Thoracic aorta (tissue), 2 donors: Measurements from ENCODE around the gene BUD31. TPM values are rescaled to one million over a fixed set of nuclear protein-coding genes. Genes with fewer than 3 reads are reported as not detected.

Experiments used
- ATAC-seq: fragments of 150-250 bp; one replicate; pipeline ENCODE4 v1.8.0; 2017; ENCODE audit warnings: low read depth; ENCODE audit not compliant: insufficient number of reproducible peaks, low FRiP score
- DNase-seq: peaks from one replicate; pipeline ENCODE4 v3.0.0-alpha.2; 2020; ENCODE audit warnings: low spot score
- H3K27ac ChIP-seq, 2 donors: fragments of 200-600 bp; sonication (generic); 1 replicate in 1 of 2; 2 replicates in 1 of 2; pipeline ENCODE4 v1.5.1; 2016; ENCODE audit warnings: mild to moderate bottlenecking in 2 of 2, moderate library complexity in 2 of 2
- H3K27me3 ChIP-seq: fragments of 200-600 bp; sonication (generic); replicated peaks from 2 replicates; pipeline ENCODE4 v1.6.0; 2016; ENCODE audit warnings: mild to moderate bottlenecking; ENCODE audit not compliant: insufficient read depth
- H3K36me3 ChIP-seq: fragments of 200-600 bp; sonication (generic); one replicate; pipeline ENCODE4 v1.5.1; 2016
- H3K4me1 ChIP-seq, 2 donors: fragments of 200-600 bp; sonication (generic); 1 replicate in 1 of 2; 2 replicates in 1 of 2; pipeline versions ENCODE4 v1.5.1 to v1.6.0; 2016; ENCODE audit warnings: low read depth in 2 of 2, mild to moderate bottlenecking in 1 of 2; ENCODE audit not compliant: control insufficient read depth in 1 of 2
- H3K4me3 ChIP-seq: fragments of 200-600 bp; sonication (generic); 2 replicates; pipeline ENCODE4 v1.5.1; 2016; ENCODE audit warnings: mild to moderate bottlenecking
- H3K9me3 ChIP-seq: fragments of 200-600 bp; sonication (generic); 2 replicates; pipeline ENCODE4 v1.5.1; 2016
- total RNA-seq, 2 donors: library from RNA; depleted of rRNA; stranded (reverse); fragments of >200 nt; gene quantifications; one replicate each; pipeline versions ENCODE4 v1.1.0 to v1.2.3, GENCODE V29; 2016
- TF ChIP-seq, protein P1 (sequence below): fragments of 200-600 bp; sonication (generic); IDR thresholded peaks from one replicate; pipeline ENCODE4 v1.5.1; 2019; ENCODE audit warnings: antibody characterized with exemption

The BUD31 gene
- total RNA-seq, 2 donors from 2014 or later: 52.3 to 78.1 TPM

DNA sequence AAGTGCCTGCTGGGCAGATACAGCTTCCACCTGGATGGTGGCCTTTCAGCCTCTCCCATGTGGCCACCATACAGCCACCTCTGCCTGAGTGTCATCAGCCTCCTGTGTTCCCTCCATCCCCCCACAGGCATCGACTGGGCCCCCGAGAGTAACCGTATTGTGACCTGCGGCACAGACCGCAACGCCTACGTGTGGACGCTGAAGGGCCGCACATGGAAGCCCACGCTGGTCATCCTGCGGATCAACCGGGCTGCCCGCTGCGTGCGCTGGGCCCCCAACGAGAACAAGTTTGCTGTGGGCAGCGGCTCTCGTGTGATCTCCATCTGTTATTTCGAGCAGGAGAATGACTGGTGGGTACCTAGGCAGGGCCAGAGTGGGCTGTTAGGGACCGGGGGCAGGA is 20.9 kb upstream of the BUD31 start:
- DNase-seq: no peak
- ATAC-seq: no peak
- H3K27me3 ChIP-seq: no peaks in the 10 kb centered on the region
- no peaks in the 10 kb centered on the region for H3K9me3 ChIP-seq
- TF ChIP-seq, protein P1, sequence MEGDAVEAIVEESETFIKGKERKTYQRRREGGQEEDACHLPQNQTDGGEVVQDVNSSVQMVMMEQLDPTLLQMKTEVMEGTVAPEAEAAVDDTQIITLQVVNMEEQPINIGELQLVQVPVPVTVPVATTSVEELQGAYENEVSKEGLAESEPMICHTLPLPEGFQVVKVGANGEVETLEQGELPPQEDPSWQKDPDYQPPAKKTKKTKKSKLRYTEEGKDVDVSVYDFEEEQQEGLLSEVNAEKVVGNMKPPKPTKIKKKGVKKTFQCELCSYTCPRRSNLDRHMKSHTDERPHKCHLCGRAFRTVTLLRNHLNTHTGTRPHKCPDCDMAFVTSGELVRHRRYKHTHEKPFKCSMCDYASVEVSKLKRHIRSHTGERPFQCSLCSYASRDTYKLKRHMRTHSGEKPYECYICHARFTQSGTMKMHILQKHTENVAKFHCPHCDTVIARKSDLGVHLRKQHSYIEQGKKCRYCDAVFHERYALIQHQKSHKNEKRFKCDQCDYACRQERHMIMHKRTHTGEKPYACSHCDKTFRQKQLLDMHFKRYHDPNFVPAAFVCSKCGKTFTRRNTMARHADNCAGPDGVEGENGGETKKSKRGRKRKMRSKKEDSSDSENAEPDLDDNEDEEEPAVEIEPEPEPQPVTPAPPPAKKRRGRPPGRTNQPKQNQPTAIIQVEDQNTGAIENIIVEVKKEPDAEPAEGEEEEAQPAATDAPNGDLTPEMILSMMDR: no peak
- no peak overlapping the region for H3K27ac ChIP-seq
- H3K4me1 ChIP-seq: peaks cover 4 to 7% of the 10 kb centered on the region in 2 donors
- H3K4me3 ChIP-seq: no peak overlapping the region
- peaks cover 47% of the 10 kb centered on the region for H3K36me3 ChIP-seq

DNA sequence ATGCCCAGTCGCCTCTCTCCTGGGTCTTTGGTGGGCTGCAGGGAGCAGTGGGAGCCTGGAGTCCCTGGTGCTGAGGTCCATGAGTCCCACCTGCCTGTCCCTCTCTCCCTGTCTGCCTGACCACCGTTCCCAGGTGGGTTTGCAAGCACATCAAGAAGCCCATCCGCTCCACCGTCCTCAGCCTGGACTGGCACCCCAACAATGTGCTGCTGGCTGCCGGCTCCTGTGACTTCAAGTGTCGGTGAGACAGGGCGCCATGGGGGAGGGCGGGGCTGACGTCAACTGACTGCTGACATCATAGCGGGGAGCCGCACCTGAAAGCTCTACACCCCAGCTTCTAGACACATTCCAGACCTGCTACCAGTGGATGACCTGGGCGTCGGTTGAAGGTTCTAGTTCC is 19.0 kb upstream of the BUD31 start:
- Histone ChIP-seq H3K4me3 (no peak overlapping the region), H3K27me3 (no peaks in the 10 kb centered on the region), H3K9me3 (no peaks in the 10 kb centered on the region), H3K27ac (no peak overlapping the region), H3K4me1 (peaks cover 9 to 18% of the 10 kb centered on the region in 2 donors), H3K36me3 (peaks cover 53% of the 10 kb centered on the region)
- TF ChIP-seq, protein P1: no peak
- DNase-seq: no peak
- ATAC-seq: no peak

DNA sequence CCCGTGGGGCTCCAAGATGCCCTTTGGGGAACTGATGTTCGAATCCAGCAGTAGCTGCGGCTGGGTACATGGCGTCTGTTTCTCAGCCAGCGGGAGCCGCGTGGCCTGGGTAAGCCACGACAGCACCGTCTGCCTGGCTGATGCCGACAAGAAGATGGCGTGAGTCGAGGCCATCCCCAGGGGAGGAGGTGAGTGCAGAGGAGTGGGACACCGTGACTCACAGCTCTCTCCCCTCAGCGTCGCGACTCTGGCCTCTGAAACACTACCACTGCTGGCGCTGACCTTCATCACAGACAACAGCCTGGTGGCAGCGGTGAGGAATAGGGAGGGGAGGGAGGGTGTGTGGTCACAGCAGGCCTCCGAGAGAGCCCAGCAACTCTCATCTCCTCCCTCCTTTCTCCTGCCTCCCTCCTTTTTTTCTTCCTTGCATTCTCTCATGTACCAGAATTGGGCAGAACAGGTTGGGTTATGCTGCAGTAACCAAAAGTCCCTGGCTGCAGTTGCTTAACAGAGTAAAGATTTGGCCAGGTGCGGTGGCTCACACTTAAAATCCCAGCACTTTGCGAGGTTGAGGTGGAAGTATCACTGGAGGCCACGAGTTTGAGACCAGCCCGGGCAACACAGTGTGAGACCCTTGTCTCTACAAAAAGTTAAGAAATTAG is 17.7 kb upstream of the BUD31 start:
- TF ChIP-seq, protein P1: no peak
- DNase-seq: no peak
- Histone ChIP-seq H3K9me3 (no peaks in the 10 kb centered on the region), H3K36me3 (peaks cover 53% of the 10 kb centered on the region), H3K27ac (no peak overlapping the region), H3K4me1 (peaks cover 9 to 18% of the 10 kb centered on the region in 2 donors), H3K4me3 (no peak overlapping the region), H3K27me3 (no peaks in the 10 kb centered on the region)
- no peak for ATAC-seq

DNA sequence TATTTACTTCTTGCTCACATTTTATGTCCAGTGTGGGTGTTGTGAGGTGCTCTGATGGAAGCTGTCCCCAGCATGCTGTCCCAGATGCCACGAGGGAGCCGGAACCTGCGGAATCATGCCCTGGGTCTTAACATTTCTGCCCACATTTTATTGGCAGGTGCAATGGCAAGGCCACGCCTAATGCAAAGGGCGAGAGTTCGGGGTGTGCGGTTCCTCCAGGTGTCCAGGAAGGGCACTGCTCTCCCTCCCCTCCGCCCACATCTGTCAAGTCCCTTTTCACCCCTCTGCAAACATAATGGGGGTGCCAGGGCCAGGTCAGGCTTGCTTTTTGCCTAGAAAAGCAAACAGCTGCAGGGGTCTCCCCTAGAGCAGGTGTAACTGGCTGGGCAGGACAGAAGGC is 16.7 kb upstream of the BUD31 start:
- ATAC-seq (no peak), DNase-seq (no peak)
- peak overlapping the region; percentile 75 for H3K4me3 ChIP-seq
- peaks cover 9 to 18% of the 10 kb centered on the region in 2 donors for H3K4me1 ChIP-seq
- TF ChIP-seq, protein P1: no peak
- peak overlapping the region; percentile 56 to 65 for H3K27ac ChIP-seq
- H3K27me3 ChIP-seq: no peaks in the 10 kb centered on the region
- peaks cover 53% of the 10 kb centered on the region for H3K36me3 ChIP-seq
- H3K9me3 ChIP-seq: no peaks in the 10 kb centered on the region

DNA sequence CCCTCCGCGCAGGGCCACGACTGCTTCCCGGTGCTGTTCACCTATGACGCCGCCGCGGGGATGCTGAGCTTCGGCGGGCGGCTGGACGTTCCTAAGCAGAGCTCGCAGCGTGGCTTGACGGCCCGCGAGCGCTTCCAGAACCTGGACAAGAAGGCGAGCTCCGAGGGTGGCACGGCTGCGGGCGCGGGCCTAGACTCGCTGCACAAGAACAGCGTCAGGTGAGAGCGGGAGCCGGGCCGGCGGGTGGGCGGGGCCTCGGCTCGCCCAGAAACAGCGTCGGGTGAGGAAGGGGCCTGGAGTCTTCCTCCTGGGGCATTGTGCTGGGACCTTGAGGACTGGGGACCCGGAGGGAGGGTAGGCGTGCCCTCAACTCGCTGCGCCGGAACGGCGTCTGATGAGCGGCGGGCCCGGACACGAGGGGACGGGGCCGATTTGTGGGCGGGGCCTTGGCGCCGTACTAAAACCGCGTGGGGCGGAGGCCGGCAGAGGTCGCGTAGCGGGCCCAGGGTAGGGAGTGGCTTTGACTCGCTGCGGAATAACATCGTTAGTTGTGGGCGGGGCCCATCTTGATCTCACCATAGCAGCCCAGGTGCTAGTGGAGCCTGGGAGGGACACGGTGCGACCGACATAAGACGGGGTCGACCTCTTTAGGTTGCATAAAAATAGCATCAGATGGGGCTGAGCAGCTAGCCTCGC is 16.0 kb upstream of the BUD31 start:
- H3K27me3 ChIP-seq: no peaks in the 10 kb centered on the region
- H3K4me3 ChIP-seq: peak overlapping the region; percentile 75
- ATAC-seq (no peak), DNase-seq (no peak)
- TF ChIP-seq, protein P1: no peak
- H3K4me1 ChIP-seq: peaks cover 9 to 18% of the 10 kb centered on the region in 2 donors
- peaks cover 57% of the 10 kb centered on the region for H3K36me3 ChIP-seq
- H3K27ac ChIP-seq: peak overlapping the region; percentile 56 to 65
- no peaks in the 10 kb centered on the region for H3K9me3 ChIP-seq
